Ascending aorta (tissue), 2 donors: ENCODE results near the gene PKD1L1. TPM values are rescaled to one million over a fixed set of nuclear protein-coding genes. Genes with fewer than 3 reads are reported as not detected.
"Not testable (repeated sequence)": the region's sequence is repeated elsewhere in the genome, so short reads cannot be mapped to it uniquely, and the experiment has no call there.

Experiments
- DNase-seq, 2 donors: peaks; one replicate each; pipeline ENCODE4 v3.0.0-alpha.2; 2019; ENCODE audit warnings: low spot score in 2 of 2
- H3K27ac ChIP-seq, 2 donors: fragments of 200-600 bp; sonication (generic); one replicate each; pipeline ENCODE4 v1.5.1; 2016 to 2017; ENCODE audit warnings: mild to moderate bottlenecking in 1 of 2
- H3K27me3 ChIP-seq: fragments of 200-600 bp; sonication (generic); one replicate; pipeline ENCODE4 v1.5.1; 2017
- H3K36me3 ChIP-seq, 2 donors: fragments of 200-600 bp; sonication (generic); one replicate each; pipeline ENCODE4 v1.5.1; 2016
- H3K4me1 ChIP-seq, 2 donors: fragments of 200-600 bp; sonication (generic); one replicate each; pipeline ENCODE4 v1.5.1; 2016 to 2017; ENCODE audit warnings: mild to moderate bottlenecking in 1 of 2
- H3K4me3 ChIP-seq, 2 donors: fragments of 200-600 bp; sonication (generic); one replicate each; pipeline ENCODE4 v1.5.1; 2016 to 2017; ENCODE audit warnings: mild to moderate bottlenecking in 1 of 2
- H3K9me3 ChIP-seq, 2 donors: fragments of 200-600 bp; sonication (generic); one replicate each; pipeline ENCODE4 v1.5.1; 2016
- CTCF ChIP-seq, 3 experiments: fragments of 200-600 bp in 2 of 3; fragments of 450-650 bp in 1 of 3; sonication (generic) in 2 of 3; IDR thresholded peaks; one replicate each; pipeline ENCODE4 v1.5.1; 2016 to 2019; ENCODE audit warnings: antibody characterized with exemption in 3 of 3, mild to moderate bottlenecking in 1 of 3, moderate library complexity in 1 of 3
- intact Hi-C: fragments of 100-400 bp; cut with DNase I; formaldehyde crosslinking; loops from one replicate; pipeline ENCODE4 v1.15.1; 2023
- total RNA-seq: library from RNA; depleted of rRNA; stranded (reverse); fragments of >200 nt; gene quantifications from one replicate; pipeline ENCODE4 v1.1.0, GENCODE V29; 2016

The PKD1L1 gene
- total RNA-seq, 1 donor from 2014 or later, result 1.1 TPM

- Histone ChIP-seq H3K27me3 (no peaks in the 10 kb centered on the region), H3K27ac (no peak overlapping the region), H3K9me3 (no peaks in the 10 kb centered on the region), H3K4me3 (no peak overlapping the region), H3K36me3 (no peaks in the 10 kb centered on the region), H3K4me1 (no peaks in the 10 kb centered on the region)
- no peak for TF ChIP-seq CTCF (IDR thresholded peaks at IDR 0.05)
- intact Hi-C loops, result loop anchor here (10.0 kb wide), 1 partner anchor 484 kb away; no protein-coding TSS in a partner anchor
- no peak for DNase-seq
These were observed 42.3 kb upstream of the PKD1L1 start for GRCh38 chr7:47990592-47990991.

- intact Hi-C loops, result loop anchor here (10.0 kb wide), 1 partner anchor 485 kb away; no protein-coding TSS in a partner anchor
- H3K27me3 ChIP-seq, H3K36me3 ChIP-seq, H3K9me3 ChIP-seq, H3K4me3 ChIP-seq, DNase-seq, H3K4me1 ChIP-seq, H3K27ac ChIP-seq: not testable (repeated sequence)
These were observed 41.5 kb upstream of the PKD1L1 start for GRCh38 chr7:47989607-47990400.

GRCh38 chr7:47988496-47989386 lies 40.5 kb upstream of the PKD1L1 start:
- no peak for TF ChIP-seq CTCF (IDR thresholded peaks at IDR 0.05)

DNA sequence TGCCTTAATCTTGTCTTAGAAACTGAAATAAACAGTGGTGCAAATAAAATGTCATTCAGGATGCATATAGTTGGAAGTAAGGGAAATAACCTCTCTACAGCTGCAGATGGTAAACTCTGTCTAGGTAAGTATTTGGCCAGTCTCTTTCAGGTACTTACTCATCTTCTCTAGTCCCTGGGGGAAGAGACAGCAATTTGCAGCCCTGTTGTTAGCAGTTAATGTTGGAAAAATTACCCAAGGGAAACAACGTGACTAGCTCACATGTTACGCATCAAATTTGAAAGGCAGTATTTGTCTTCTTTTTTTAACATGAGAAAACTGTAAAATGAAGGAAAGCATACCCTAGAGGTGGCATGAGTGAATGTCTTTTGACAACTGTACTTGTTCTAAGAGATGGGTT lies 34.3 kb upstream of the PKD1L1 start:
- H3K4me1 ChIP-seq, result peaks cover 4 to 9% of the 10 kb centered on the region in 2 donors

More at GRCh38 chr7:47988496-47989386, 40.5 kb upstream of the PKD1L1 start:
- Histone ChIP-seq H3K4me1 (no peaks in the 10 kb centered on the region), H3K36me3 (no peaks in the 10 kb centered on the region), H3K4me3 (no peak overlapping the region), H3K27ac (no peak overlapping the region), H3K27me3 (no peaks in the 10 kb centered on the region), H3K9me3 (no peaks in the 10 kb centered on the region)
- no peak for DNase-seq
- intact Hi-C loops, result no loop called here

DNA sequence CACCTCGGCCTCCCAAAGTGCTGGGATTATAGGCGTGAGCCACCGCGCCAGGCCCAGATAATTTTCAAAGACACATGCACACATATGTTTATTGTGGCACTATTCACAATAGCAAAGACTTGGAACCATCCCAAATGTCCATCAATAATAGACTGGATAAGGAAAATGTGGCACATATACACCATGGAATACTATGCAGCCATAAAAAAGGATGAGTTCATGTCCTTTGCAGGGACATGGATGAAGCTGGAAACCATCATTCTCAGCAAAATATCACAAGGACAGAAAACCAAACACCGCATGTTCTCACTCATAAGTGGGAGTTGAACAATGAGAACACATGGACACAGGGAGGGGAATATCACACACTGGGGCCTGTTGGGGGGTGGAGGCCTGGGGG lies 32.4 kb upstream of the PKD1L1 start:
- H3K4me3 ChIP-seq, H3K9me3 ChIP-seq, DNase-seq, intact Hi-C loops, H3K27me3 ChIP-seq, H3K27ac ChIP-seq: not testable (repeated sequence)
- peaks cover 21 to 27% of the 10 kb centered on the region in 2 donors for H3K36me3 ChIP-seq
- H3K4me1 ChIP-seq, result peaks cover 4 to 15% of the 10 kb centered on the region in 2 donors

More for the DNA sequence above, 34.3 kb upstream of the PKD1L1 start:
- Histone ChIP-seq H3K9me3 (no peaks in the 10 kb centered on the region), H3K4me3 (no peak overlapping the region), H3K36me3 (peaks cover 3 to 8% of the 10 kb centered on the region in 2 donors), H3K27me3 (no peaks in the 10 kb centered on the region), H3K27ac (no peak overlapping the region)
- no peak for DNase-seq
- intact Hi-C loops, result no loop called here
- TF ChIP-seq CTCF (IDR thresholded peaks at IDR 0.05), result no peak

- Histone ChIP-seq H3K27ac (peak overlapping the region; percentile 87 to 89), H3K36me3 (peaks cover 28 to 36% of the 10 kb centered on the region in 2 donors), H3K4me3 (peak overlapping the region; percentile 61 to 88), H3K4me1 (peaks cover 4 to 15% of the 10 kb centered on the region in 2 donors), H3K27me3 (no peaks in the 10 kb centered on the region), H3K9me3 (no peaks in the 10 kb centered on the region)
- DNase-seq, result no peak
- intact Hi-C loops, result loop anchor here (1.0 to 2.0 kb wide), 3 partner anchors 37 to 109 kb away; partner anchors contain the start of genes C7orf57 and UPP1
- TF ChIP-seq CTCF (IDR thresholded peaks at IDR 0.05), result no peak
These were observed 31.5 kb upstream of the PKD1L1 start for GRCh38 chr7:47979832-47980181.
